ENCODE measurements around the gene CSNK1G3. TPM values are rescaled to one million over a fixed set of nuclear protein-coding genes. Genes with fewer than 3 reads are reported as not detected.

The CSNK1G3 gene
- total RNA-seq, 1 donor from 2014 or later = 63.9 TPM

DNA sequence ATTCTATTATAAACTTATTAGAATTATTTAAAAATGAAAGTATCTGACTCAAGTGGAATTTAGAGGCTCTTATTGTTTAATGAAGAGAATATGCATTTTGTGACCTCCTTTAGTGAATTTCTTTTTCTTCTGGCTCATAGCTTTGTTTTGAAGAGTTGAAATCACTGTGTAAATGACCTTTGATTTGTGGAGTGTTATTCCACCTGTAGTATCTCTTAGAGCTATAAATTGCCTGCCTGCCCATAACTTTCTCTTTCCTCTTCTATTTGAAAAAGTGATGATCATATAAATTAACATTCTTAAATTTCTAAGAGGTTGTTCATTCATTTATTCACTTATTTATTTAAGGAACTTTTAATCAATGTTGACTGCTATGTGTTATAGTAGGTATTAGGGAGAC is 16.1 kb downstream of the CSNK1G3 start:
- no peak for TF ChIP-seq CTCF (IDR thresholded peaks at IDR 0.05; ENCODE audit: unreplicated experiment)
- no peak for DNase-seq (ENCODE audit: low spot score in 2 of 2, unreplicated experiment in 2 of 2)
- H3K9me3 Mint-ChIP-seq = peaks cover 3% of the 10 kb centered on the region
- no peak overlapping the region for H3K27ac Mint-ChIP-seq
- H3K27me3 Mint-ChIP-seq (ENCODE audit: low read depth) = no peaks in the 10 kb centered on the region
- H3K4me1 Mint-ChIP-seq = peaks cover 18% of the 10 kb centered on the region
- no peak overlapping the region for H3K4me3 Mint-ChIP-seq
- H3K36me3 Mint-ChIP-seq = peaks cover 1% of the 10 kb centered on the region

GRCh38 chr5:123528878-123529277 is 16.9 kb downstream of the CSNK1G3 start:
- H3K9me3 Mint-ChIP-seq = peaks cover 3% of the 10 kb centered on the region
- H3K4me3 Mint-ChIP-seq = no peak overlapping the region
- no peak for TF ChIP-seq CTCF (IDR thresholded peaks at IDR 0.05; ENCODE audit: unreplicated experiment)
- no peaks in the 10 kb centered on the region for H3K27me3 Mint-ChIP-seq (ENCODE audit: low read depth)
- no peak overlapping the region for H3K27ac Mint-ChIP-seq
- DNase-seq (ENCODE audit: low spot score in 2 of 2, unreplicated experiment in 2 of 2) = no peak
- H3K36me3 Mint-ChIP-seq = peaks cover 1% of the 10 kb centered on the region
- H3K4me1 Mint-ChIP-seq = peaks cover 18% of the 10 kb centered on the region

GRCh38 chr5:123530728-123531127 is 18.8 kb downstream of the CSNK1G3 start:
- H3K4me3 Mint-ChIP-seq = no peak overlapping the region
- peaks cover 15% of the 10 kb centered on the region for H3K4me1 Mint-ChIP-seq
- H3K27me3 Mint-ChIP-seq (ENCODE audit: low read depth) = no peaks in the 10 kb centered on the region
- no peak for DNase-seq (ENCODE audit: low spot score in 2 of 2, unreplicated experiment in 2 of 2)
- no peaks in the 10 kb centered on the region for H3K36me3 Mint-ChIP-seq
- no peak for TF ChIP-seq CTCF (IDR thresholded peaks at IDR 0.05; ENCODE audit: unreplicated experiment)
- H3K9me3 Mint-ChIP-seq = peaks cover 3% of the 10 kb centered on the region
- H3K27ac Mint-ChIP-seq = no peak overlapping the region

DNA sequence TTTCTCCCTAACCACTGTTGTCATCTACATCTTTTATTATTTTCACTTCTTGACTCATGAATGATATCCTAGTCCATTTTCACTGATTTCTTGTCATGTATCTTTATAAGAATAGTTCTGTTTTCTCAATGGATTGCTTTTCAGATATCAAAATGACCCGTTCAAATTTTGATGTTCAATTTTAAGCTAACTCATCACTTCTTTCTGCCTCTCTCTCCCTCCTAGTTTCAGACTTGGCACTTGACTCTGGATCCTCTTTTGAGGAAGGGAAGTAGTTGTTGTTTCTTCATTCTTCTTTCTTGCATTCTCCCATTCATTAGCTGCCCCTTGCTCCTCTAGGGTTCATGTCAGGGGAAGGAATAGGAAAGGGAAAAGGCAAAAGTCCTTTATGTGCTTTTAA is 23.7 kb downstream of the CSNK1G3 start:
- H3K4me3 Mint-ChIP-seq = no peak overlapping the region
- H3K9me3 Mint-ChIP-seq = no peaks in the 10 kb centered on the region
- TF ChIP-seq CTCF (IDR thresholded peaks at IDR 0.05; ENCODE audit: unreplicated experiment) = no peak
- DNase-seq (ENCODE audit: low spot score in 2 of 2, unreplicated experiment in 2 of 2) = no peak
- H3K36me3 Mint-ChIP-seq = no peaks in the 10 kb centered on the region
- H3K27ac Mint-ChIP-seq = no peak overlapping the region
- H3K4me1 Mint-ChIP-seq = peaks cover 9% of the 10 kb centered on the region
- H3K27me3 Mint-ChIP-seq (ENCODE audit: low read depth) = no peaks in the 10 kb centered on the region

DNA sequence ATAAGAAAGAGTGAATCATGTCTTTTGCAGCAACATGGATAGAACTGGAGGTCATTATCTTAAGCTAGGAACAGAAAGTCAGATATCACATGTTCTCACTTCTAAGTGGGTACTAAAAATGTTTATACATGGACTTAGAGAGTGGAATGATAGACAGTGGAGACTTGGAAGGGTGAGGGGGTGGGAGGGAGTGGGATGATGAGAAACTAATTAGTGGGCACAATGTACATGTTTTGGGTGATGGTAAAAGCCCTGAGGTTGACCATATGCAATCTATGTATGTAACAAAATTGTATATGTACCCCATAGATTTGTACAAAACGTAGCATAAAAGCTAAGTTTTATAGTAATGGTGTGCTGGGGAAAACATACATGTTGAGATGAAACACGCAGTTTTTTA is 25.3 kb downstream of the CSNK1G3 start:
- Mint-ChIP-seq H3K9me3 (no peaks in the 10 kb centered on the region), H3K27ac (no peak overlapping the region), H3K4me3 (no peak overlapping the region), H3K4me1 (peaks cover 7% of the 10 kb centered on the region), H3K27me3 (ENCODE audit: low read depth) (no peaks in the 10 kb centered on the region), H3K36me3 (no peaks in the 10 kb centered on the region)
- TF ChIP-seq CTCF (IDR thresholded peaks at IDR 0.05; ENCODE audit: unreplicated experiment) = no peak
- DNase-seq (ENCODE audit: low spot score in 2 of 2, unreplicated experiment in 2 of 2) = no peak

GRCh38 chr5:123537845-123538244 is 25.9 kb downstream of the CSNK1G3 start:
- H3K27ac Mint-ChIP-seq = no peak overlapping the region
- no peaks in the 10 kb centered on the region for H3K9me3 Mint-ChIP-seq
- no peak for DNase-seq (ENCODE audit: low spot score in 2 of 2, unreplicated experiment in 2 of 2)
- no peak overlapping the region for H3K4me3 Mint-ChIP-seq
- H3K27me3 Mint-ChIP-seq (ENCODE audit: low read depth) = no peaks in the 10 kb centered on the region
- TF ChIP-seq CTCF (IDR thresholded peaks at IDR 0.05; ENCODE audit: unreplicated experiment) = no peak
- no peaks in the 10 kb centered on the region for H3K36me3 Mint-ChIP-seq
- peaks cover 13% of the 10 kb centered on the region for H3K4me1 Mint-ChIP-seq

Data from mesothelial cell of epicardium (in vitro differentiated cells).